Measurements from ENCODE around the gene EGR1. TPM values are rescaled to one million over a fixed set of nuclear protein-coding genes. Genes with fewer than 3 reads are reported as not detected.
A peak's percentile ranks its signal among the peaks of the same experiment; 100 is the strongest.

EGR1 gene
- total RNA-seq, 1 experiment from 2014 or later = 83.3 TPM

GRCh38 chr5:138466900-138467710 is 1.8 kb downstream of the EGR1 start:
- H3K27me3 Mint-ChIP-seq (ENCODE audit: low read depth) = peaks cover 22% of the 10 kb centered on the region

More at GRCh38 chr5:138466900-138467710, 1.8 kb downstream of the EGR1 start:
- H3K4me3 Mint-ChIP-seq = peak overlapping the region; percentile 86
- WGBS (ENCODE audit: extremely low coverage, insufficient read length, low lambda C conversion rate) = no CpG with 5 or more reads among the region's 45 CpGs
- Histone ChIP-seq H3K14ac (ENCODE audit: insufficient read depth, low read length) (no peak overlapping the region), H3K79me1 (ENCODE audit: insufficient read depth, low read depth, low read length, poor library complexity, severe bottlenecking) (no peaks in the 10 kb centered on the region), H2BK5ac (ENCODE audit: insufficient read length, low read length) (no peak overlapping the region), H2AFZ (ENCODE audit: low read length) (no peak overlapping the region), H3K18ac (ENCODE audit: insufficient read length, low read depth, low read length) (no peak overlapping the region), H4K5ac (ENCODE audit: insufficient read length, low read depth, low read length) (no peak overlapping the region), H2BK12ac (ENCODE audit: insufficient read length, low read depth, low read length) (no peak overlapping the region), H3K23me2 (ENCODE audit: insufficient read length, low read depth, low read length, poor library complexity, severe bottlenecking) (peaks cover 23% of the 10 kb centered on the region), H3K4me1 (ENCODE audit: insufficient read depth, low read length) (no peaks in the 10 kb centered on the region), H4K8ac (replicated peaks; ENCODE audit: insufficient read length, low read depth, low read length) (no peak overlapping the region), H3K79me2 (ENCODE audit: insufficient read depth, low read length) (no peaks in the 10 kb centered on the region), H2BK120ac (ENCODE audit: low read depth, low read length, poor library complexity, severe bottlenecking) (no peak overlapping the region), H3K4ac (ENCODE audit: low read depth, low read length) (no peak overlapping the region), H3K4me2 (ENCODE audit: insufficient read depth, insufficient read length, low read length) (peak overlapping the region; percentile 72), H3K9ac (ENCODE audit: extremely low read depth, insufficient read length, low read length) (no peak overlapping the region), H3K9me3 (ENCODE audit: control insufficient read depth, low read depth, low read length) (no peaks in the 10 kb centered on the region), H2BK15ac (ENCODE audit: low read depth, low read length) (no peak overlapping the region), H3K23ac (ENCODE audit: insufficient read length, low read depth, low read length) (no peak overlapping the region), H4K20me1 (ENCODE audit: control insufficient read depth, insufficient read depth, insufficient read length) (no peaks in the 10 kb centered on the region), H2BK20ac (ENCODE audit: low read depth, low read length, poor library complexity, severe bottlenecking) (no peak overlapping the region), H3K27ac (ENCODE audit: insufficient read length, low read depth, low read length) (no peak overlapping the region), H4K91ac (ENCODE audit: insufficient read length, low read depth, low read length) (no peak overlapping the region), H3K27me3 (ENCODE audit: insufficient read depth, low read length) (no peaks in the 10 kb centered on the region; the same call in 1 of the 2 replicates), H3K56ac (ENCODE audit: insufficient read length, low read depth, low read length) (no peak overlapping the region), H2AK5ac (ENCODE audit: insufficient read length, low read length) (no peak overlapping the region), H3T11ph (ENCODE audit: low read length) (no peak overlapping the region)
- DNase-seq = no peak
- peaks cover 0 to 11% of the 10 kb centered on the region in 2 experiments; a peak in 2 of 5 replicates for H3K9me3 Mint-ChIP-seq
- H3K36me3 Mint-ChIP-seq (ENCODE audit: insufficient read depth in 1 of 3, low read depth in 3 of 3) = peaks cover 18 to 28% (median 26%) of the 10 kb centered on the region in 3 experiments
- peaks cover 27 to 28% of the 10 kb centered on the region in 2 experiments for H3K4me1 Mint-ChIP-seq
- H3K27ac Mint-ChIP-seq = peak overlapping the region in 2 of 3 experiments; percentile 73 to 74; a peak in 4 of 7 replicates
- no peak for TF ChIP-seq CTCF (conservative IDR thresholded peaks at IDR 0.05)
